Large intestine (tissue), 1 donor: ENCODE measurements around the gene OR5D13. TPM values are rescaled to one million over a fixed set of nuclear protein-coding genes. Genes with fewer than 3 reads are reported as not detected.

Experiments used
- polyA plus RNA-seq: library from polyadenylated mRNA; unstranded; fragments of 120-200 nt; gene quantifications from one replicate; pipeline ENCODE4 v1.2.1, GENCODE V29; 2013

Gene OR5D13
- polyA plus RNA-seq, 1 donor: not detected

Other genes starting within 250 kb of the OR5D13 start
- not detected for gene OR4C15, start 219.0 kb upstream of the OR5D13 start, polyA plus RNA-seq
- not detected for gene OR4C16, start 201.3 kb upstream of the OR5D13 start, polyA plus RNA-seq
- gene OR4C11, start 165.8 kb upstream of the OR5D13 start, polyA plus RNA-seq: not detected
- gene OR4P4, start 138.3 kb upstream of the OR5D13 start, polyA plus RNA-seq: not detected
- not detected for gene OR4S2, start 125.1 kb upstream of the OR5D13 start, polyA plus RNA-seq
- not detected for gene OR4C6, start 111.2 kb upstream of the OR5D13 start, polyA plus RNA-seq
- not detected for gene OR5D14, start 22.1 kb downstream of the OR5D13 start, polyA plus RNA-seq
- gene OR5L1, start 37.9 kb downstream of the OR5D13 start, polyA plus RNA-seq: not detected
- not detected for gene OR5D18, start 46.2 kb downstream of the OR5D13 start, polyA plus RNA-seq
- gene OR5L2, start 53.8 kb downstream of the OR5D13 start, polyA plus RNA-seq: not detected
- gene OR5D16, start 65.3 kb downstream of the OR5D13 start, polyA plus RNA-seq: not detected
- not detected for gene TRIM51, start 109.9 kb downstream of the OR5D13 start, polyA plus RNA-seq
- not detected for gene OR5W2, start 141.1 kb downstream of the OR5D13 start, polyA plus RNA-seq
- not detected for gene OR5I1, start 163.0 kb downstream of the OR5D13 start, polyA plus RNA-seq
- gene OR10AG1, start 196.5 kb downstream of the OR5D13 start, polyA plus RNA-seq: not detected
- gene OR5F1, start 221.2 kb downstream of the OR5D13 start, polyA plus RNA-seq: not detected